IMR-90 (cell line): Measurements from ENCODE around the gene FAM174C. TPM values are rescaled to one million over a fixed set of nuclear protein-coding genes. Genes with fewer than 3 reads are reported as not detected.

Source experiments
- ATAC-seq: fragments of 200-7000 bp; cut with Tn5 transposase; 2 replicates; pipeline ENCODE4 v1.9.1; 2020; ENCODE audit warnings: low read depth, mild to moderate bottlenecking, moderate library complexity
- BruUV-seq: library from RNA; stranded (reverse); fragments of 400-500 nt; replicated peaks from 2 replicates; lab custom pipeline; 2021; lab: Mats Ljungman, UMichigan
- CTCF ChIA-PET: fragments of 300-600 bp; formaldehyde crosslinking; extraction: SDS; loops from one replicate; lab custom pipeline; 2021; ENCODE audit warnings: antibody characterized with exemption; lab: Yijun Ruan, JAX
- POLR2A ChIA-PET: fragments of 300-600 bp; sonication (Branson Sonifier 250); formaldehyde crosslinking; loops from one replicate; lab custom pipeline; 2022; ENCODE audit warnings: antibody characterized with exemption; ENCODE audit not compliant: unreplicated experiment; lab: Charles Lee
- DNase-seq: peaks from one replicate; pipeline ENCODE4 v3.0.0; 2013
- H2AFZ ChIP-seq: replicated peaks from 2 replicates; pipeline ENCODE3; 2013; ENCODE audit warnings: low read length, mild to moderate bottlenecking; ENCODE audit not compliant: poor library complexity
- H2AK5ac ChIP-seq: 2 replicates; pipeline ENCODE4 v1.6.1; 2013; ENCODE audit warnings: low read depth, low read length, inconsistent platforms
- H2AK9ac ChIP-seq: replicated peaks from 2 replicates; pipeline ENCODE3; 2013; ENCODE audit warnings: mild to moderate bottlenecking, low read depth, low read length, moderate library complexity; ENCODE audit not compliant: poor library complexity
- H2BK120ac ChIP-seq: 2 replicates; pipeline ENCODE4 v1.6.1; 2013; ENCODE audit warnings: low read depth, low read length, inconsistent platforms
- H2BK15ac ChIP-seq: 3 replicates; pipeline ENCODE4 v1.6.1; 2013; ENCODE audit warnings: low read depth, low read length, inconsistent platforms
- H2BK20ac ChIP-seq: 2 replicates; pipeline ENCODE4 v1.6.1; 2013; ENCODE audit warnings: low read depth, mild to moderate bottlenecking, inconsistent platforms, low read length, moderate library complexity
- H2BK5ac ChIP-seq: 2 replicates; pipeline ENCODE4 v1.6.1; 2013; ENCODE audit warnings: mild to moderate bottlenecking, low read depth, low read length, inconsistent platforms; ENCODE audit not compliant: poor library complexity, severe bottlenecking
- H3K14ac ChIP-seq: replicated peaks from 2 replicates; pipeline ENCODE4 v1.6.1; 2013; ENCODE audit warnings: low read depth, low read length, inconsistent platforms
- H3K18ac ChIP-seq: 2 replicates; pipeline ENCODE4 v1.6.1; 2013; ENCODE audit warnings: low read depth, low read length, control low read depth
- H3K23ac ChIP-seq: 2 replicates; pipeline ENCODE4 v1.6.1; 2013; ENCODE audit warnings: low read depth, low read length, inconsistent platforms
- H3K27ac ChIP-seq: 2 replicates; pipeline ENCODE4 v1.5.1; 2013; ENCODE audit warnings: mild to moderate bottlenecking, control low read depth, low read length; ENCODE audit not compliant: insufficient read depth
- H3K27me3 ChIP-seq: 2 replicates; pipeline ENCODE4 v1.6.1; 2013; ENCODE audit warnings: low read length; ENCODE audit not compliant: control insufficient read depth, insufficient read depth
- H3K36me3 ChIP-seq: 2 replicates; pipeline ENCODE4 v1.6.1; 2013; ENCODE audit warnings: low read length, mixed read lengths; ENCODE audit not compliant: control insufficient read depth, insufficient read depth
- H3K4ac ChIP-seq: 2 replicates; pipeline ENCODE4 v1.6.1; 2013; ENCODE audit warnings: low read depth, low read length, inconsistent platforms
- H3K4me1 ChIP-seq: 2 replicates; pipeline ENCODE4 v1.6.1; 2013; ENCODE audit warnings: low read length, mixed read lengths; ENCODE audit not compliant: control insufficient read depth, insufficient read depth
- H3K4me2 ChIP-seq: 2 replicates; pipeline ENCODE4 v1.6.1; 2013; ENCODE audit warnings: low read depth, mild to moderate bottlenecking, control low read depth, low read length, moderate library complexity
- H3K4me3 ChIP-seq: 2 replicates; pipeline ENCODE4 v1.5.1; 2013; ENCODE audit warnings: low read depth, mild to moderate bottlenecking, control low read depth, low read length, moderate library complexity; ENCODE audit not compliant: insufficient read depth
- H3K56ac ChIP-seq: 2 replicates; pipeline ENCODE4 v1.6.1; 2013; ENCODE audit warnings: low read length, inconsistent platforms; ENCODE audit not compliant: insufficient read depth; ENCODE audit errors: extremely low read depth
- H3K79me1 ChIP-seq, 2 experiments: 2 replicates each; pipeline ENCODE4 v1.6.1; 2013; ENCODE audit warnings: low read length in 2 of 2, inconsistent platforms in 1 of 2, low read depth in 1 of 2
- H3K9ac ChIP-seq: 2 replicates; pipeline ENCODE4 v1.6.1; 2013; ENCODE audit warnings: low read depth, low read length, control low read depth
- H3K9me1 ChIP-seq: 2 replicates; pipeline ENCODE4 v1.6.1; 2013; ENCODE audit warnings: low read length, inconsistent platforms; ENCODE audit not compliant: insufficient read depth
- H3K9me3 ChIP-seq: 2 replicates; pipeline ENCODE4 v1.6.1; 2013; ENCODE audit warnings: low read length; ENCODE audit not compliant: control insufficient read depth, insufficient read depth
- H4K20me1 ChIP-seq: 2 replicates; pipeline ENCODE4 v1.6.1; 2013; ENCODE audit warnings: low read length, inconsistent platforms; ENCODE audit not compliant: insufficient read depth
- H4K5ac ChIP-seq: 2 replicates; pipeline ENCODE4 v1.6.1; 2013; ENCODE audit warnings: mild to moderate bottlenecking, low read depth, low read length, control low read depth
- H4K8ac ChIP-seq, 2 experiments: 2 replicates each; pipeline ENCODE4 v1.6.1; 2013; ENCODE audit warnings: low read depth in 2 of 2, low read length in 2 of 2, control low read depth in 1 of 2, inconsistent platforms in 1 of 2
- H4K91ac ChIP-seq: 2 replicates; pipeline ENCODE4 v1.6.1; 2013; ENCODE audit warnings: low read depth, low read length, inconsistent platforms; ENCODE audit not compliant: insufficient read depth
- BHLHE40 ChIP-seq: fragments of 150-350 bp; IDR thresholded peaks from 2 replicates; pipeline ENCODE4 v1.6.1; 2016; ENCODE audit warnings: mild to moderate bottlenecking, low read depth, low read length
- CTCF ChIP-seq: conservative IDR thresholded peaks from 2 replicates; pipeline ENCODE4 v1.5.1; 2012; ENCODE audit warnings: mild to moderate bottlenecking, low read depth, low read length, improper control_type of control experiment
- ELK1 ChIP-seq: fragments of 150-350 bp; IDR thresholded peaks from 2 replicates; pipeline ENCODE4 v1.6.1; 2016; ENCODE audit warnings: low read depth, mild to moderate bottlenecking, low read length, moderate library complexity, borderline replicate concordance
- MAFK ChIP-seq: IDR thresholded peaks from 2 replicates; pipeline ENCODE4 v1.6.1; 2012; ENCODE audit warnings: low read depth, low read length, improper control_type of control experiment
- MAZ ChIP-seq: IDR thresholded peaks from 2 replicates; pipeline ENCODE4 v1.6.1; 2012; ENCODE audit warnings: low read depth, mild to moderate bottlenecking, low read length, improper control_type of control experiment, moderate library complexity, borderline replicate concordance
- MXI1 ChIP-seq: IDR thresholded peaks from 2 replicates; pipeline ENCODE4 v1.6.1; 2012; ENCODE audit warnings: low read depth, mild to moderate bottlenecking, low read length, moderate library complexity, borderline replicate concordance
- NFE2L2 ChIP-seq: fragments of 150-350 bp; IDR thresholded peaks from 2 replicates; pipeline ENCODE4 v1.6.1; 2016; ENCODE audit warnings: low read depth, mild to moderate bottlenecking, low read length
- RAD21 ChIP-seq: IDR thresholded peaks from 2 replicates; pipeline ENCODE4 v1.6.1; 2012; ENCODE audit warnings: low read length, improper control_type of control experiment
- RCOR1 ChIP-seq: IDR thresholded peaks from 2 replicates; pipeline ENCODE4 v1.6.1; 2012; ENCODE audit warnings: mild to moderate bottlenecking, low read length, improper control_type of control experiment; ENCODE audit not compliant: insufficient replicate concordance
- RFX5 ChIP-seq: IDR thresholded peaks from 2 replicates; pipeline ENCODE4 v1.8.0; 2012; ENCODE audit warnings: low read depth, mild to moderate bottlenecking, low read length, moderate library complexity
- SMC3 ChIP-seq: fragments of 150-350 bp; IDR thresholded peaks from 2 replicates; pipeline ENCODE4 v1.6.1; 2016; ENCODE audit warnings: low read depth, mild to moderate bottlenecking, antibody characterized with exemption, low read length, moderate library complexity
- USF2 ChIP-seq: fragments of 150-350 bp; IDR thresholded peaks from 2 replicates; pipeline ENCODE4 v1.6.1; 2017; ENCODE audit warnings: mild to moderate bottlenecking, antibody characterized with exemption, low read length, low read depth
- WGBS, 2 experiments: methylation state at CpG; one replicate each; pipeline versions ENCODE4 v1.1.5 to v1.1.7; 2013; ENCODE audit warnings: missing lambda C conversion rate in 2 of 2; ENCODE audit not compliant: insufficient read length in 1 of 2; ENCODE audit errors: extremely low coverage in 2 of 2; 5-methylcytosine and 5-hydroxymethylcytosine counted together
- dilution Hi-C: fragments of 300-500 bp; cut with HindIII; formaldehyde crosslinking; loops from one replicate; pipeline ENCODE4 v1.14.3; 2018; ENCODE audit warnings: low sequenced_read_pairs; ENCODE audit not compliant: unreplicated experiment
- in situ Hi-C: fragments of 300-500 bp; cut with MboI; formaldehyde crosslinking; loops from 3 replicates; pipeline ENCODE4 v1.14.3; 2019; ENCODE audit warnings: low sequenced_read_pairs, inconsistent platforms, mixed read lengths
- intact Hi-C: fragments of 100-400 bp; cut with micrococcal nuclease; formaldehyde crosslinking; loops from 2 replicates; pipeline ENCODE4 v1.10.0; 2022
- polyA plus RNA-seq, 3 experiments: library from polyadenylated mRNA; depleted of rRNA; stranded (reverse); fragments of >200 nt; gene quantifications; 2 replicates each; pipeline ENCODE4 v1.2.3, GENCODE V29; 2012; ENCODE audit warnings: low replicate concordance in 1 of 3
- total RNA-seq: library from RNA; depleted of rRNA; stranded (reverse); fragments of >200 nt; gene quantifications from 2 replicates; pipeline ENCODE4 v1.2.3, GENCODE V29; 2012

Gene FAM174C
- total and polyA plus RNA-seq, 2 of the 4 experiments (the other 2 are of a cell fraction) = 7.5 to 61.8 TPM

DNA sequence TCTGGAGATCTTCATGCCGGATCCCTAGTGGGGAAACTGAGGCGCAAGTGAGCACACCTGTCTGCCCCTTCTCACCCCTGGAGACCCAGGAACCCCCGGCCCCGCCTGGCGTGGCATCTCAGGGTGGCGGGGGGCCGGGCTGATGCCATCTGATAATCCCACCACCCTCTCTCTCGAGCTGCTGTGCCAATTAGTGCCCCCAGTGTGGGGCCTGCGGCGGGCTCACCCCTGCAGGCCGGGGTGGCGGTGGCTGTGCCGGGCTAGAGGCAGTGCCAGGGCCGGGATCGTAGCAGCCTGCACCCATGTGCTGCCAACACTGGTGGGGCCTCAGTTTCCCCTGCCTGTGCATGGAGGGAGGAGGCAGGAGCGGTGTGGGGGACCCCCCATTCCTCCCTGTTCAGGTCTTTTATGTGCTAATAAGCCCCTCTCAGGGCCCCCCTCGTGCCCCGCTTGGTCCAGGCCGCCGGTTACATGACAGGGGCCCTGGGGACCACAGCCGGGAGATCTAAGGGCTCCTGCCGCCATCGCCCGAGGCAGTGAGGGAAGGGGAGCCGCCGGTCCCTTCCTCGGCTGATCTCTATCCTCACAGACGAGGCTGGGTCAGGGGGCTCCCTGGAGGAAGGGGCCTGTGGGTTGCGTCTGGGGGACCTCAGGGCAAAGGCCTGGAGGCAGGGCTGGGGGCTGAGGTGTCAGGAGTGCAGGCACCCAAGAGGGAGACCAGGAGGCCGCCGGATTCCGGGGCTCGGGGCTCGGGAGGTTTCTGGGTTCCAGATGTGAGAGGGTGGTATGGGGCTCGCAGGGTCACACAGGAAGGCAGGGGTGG lies 18.7 kb downstream of the FAM174C start (continued):
- TF ChIP-seq SMC3 = no peak

- no peak for DNase-seq
- TF ChIP-seq MAFK (no peak), RAD21 (no peak), ELK1 (no peak), CTCF (no peak), RCOR1 (no peak), RFX5 (no peak), MAZ (no peak), NFE2L2 (no peak), BHLHE40 (no peak), USF2 (no peak), MXI1 (no peak), SMC3 (no peak)
These were observed 19.4 kb downstream of the FAM174C start for GRCh38 chr19:1294688-1295087.

More at GRCh38 chr19:1294688-1295087, 19.4 kb downstream of the FAM174C start:
- in situ Hi-C loops = no loop called here
- no peaks in the 10 kb centered on the region for H3K79me1 ChIP-seq
- POLR2A ChIA-PET = no interaction called here
- no peak for ATAC-seq
- H3K27ac ChIP-seq = no peak overlapping the region
- no peak overlapping the region for H3K4me2 ChIP-seq
- H2BK20ac ChIP-seq = no peak overlapping the region
- no peak overlapping the region for H2BK15ac ChIP-seq
- no peak overlapping the region for H2BK120ac ChIP-seq
- CTCF ChIA-PET = no interaction called here
- peaks cover 3% of the 10 kb centered on the region; the same call in 1 of the 2 replicates for H3K4me1 ChIP-seq
- H4K20me1 ChIP-seq = no peaks in the 10 kb centered on the region
- no peak overlapping the region for H2AFZ ChIP-seq
- H2AK5ac ChIP-seq = no peak overlapping the region
- H3K9ac ChIP-seq = no peak overlapping the region
- no TSS peak for BruUV-seq
- H4K8ac ChIP-seq = no peak overlapping the region
- dilution Hi-C loops = no loop called here
- no peak overlapping the region for H3K18ac ChIP-seq
- H3K4me3 ChIP-seq = no peak overlapping the region
- H3K27me3 ChIP-seq = peaks cover 19% of the 10 kb centered on the region; the same call in 1 of the 2 replicates
- H2BK5ac ChIP-seq = no peak overlapping the region
- 78% methylated on average over 10 of the region's 14 CpGs; no CpG with 5 or more reads in 1 of the 2 experiments for WGBS, 2 experiments
- H3K9me1 ChIP-seq = no peaks in the 10 kb centered on the region
- no peaks in the 10 kb centered on the region for H3K36me3 ChIP-seq
- H3K9me3 ChIP-seq = no peaks in the 10 kb centered on the region
- no peak overlapping the region for H3K23ac ChIP-seq
- no peak overlapping the region for H4K91ac ChIP-seq
- no peak overlapping the region for H2AK9ac ChIP-seq
- intact Hi-C loops = no loop called here
- no peak overlapping the region for H3K4ac ChIP-seq
- H3K56ac ChIP-seq = no peak overlapping the region
- H4K5ac ChIP-seq = no peak overlapping the region
- H3K14ac ChIP-seq = no peak overlapping the region
